Neural progenitor cell (in vitro differentiated cells): ENCODE results near the gene NGLY1. TPM values are rescaled to one million over a fixed set of nuclear protein-coding genes. Genes with fewer than 3 reads are reported as not detected.

ENCODE experiments used
- DNase-seq: peaks from one replicate; pipeline ENCODE4 v3.0.0-alpha.2; 2016; ENCODE audit warnings: low spot score
- H2AFZ ChIP-seq: fragments of 200-600 bp; sonication (generic); replicated peaks from 2 replicates; pipeline ENCODE4 v1.6.1; 2016; ENCODE audit warnings: antibody characterized with exemption
- H3F3A ChIP-seq: fragments of 200-600 bp; sonication (generic); 2 replicates; pipeline ENCODE4 v1.6.1; 2016; ENCODE audit warnings: antibody characterized with exemption, low read depth
- H3K27ac ChIP-seq: fragments of 200-600 bp; sonication (generic); 2 replicates; pipeline ENCODE4 v1.5.1; 2016; ENCODE audit warnings: mild to moderate bottlenecking
- H3K27me3 ChIP-seq: fragments of 200-600 bp; sonication (generic); 2 replicates; pipeline ENCODE4 v1.6.1; 2016; ENCODE audit warnings: mild to moderate bottlenecking, moderate library complexity
- H3K36me3 ChIP-seq: fragments of 200-600 bp; sonication (generic); 2 replicates; pipeline ENCODE4 v1.5.1; 2016
- H3K4me1 ChIP-seq: fragments of 200-600 bp; sonication (generic); 2 replicates; pipeline ENCODE4 v1.6.1; 2016; ENCODE audit warnings: mixed run types
- H3K4me2 ChIP-seq: fragments of 200-600 bp; sonication (generic); 2 replicates; pipeline ENCODE4 v1.6.1; 2016
- H3K4me3 ChIP-seq: fragments of 200-600 bp; sonication (generic); 2 replicates; pipeline ENCODE4 v1.5.1; 2016
- H3K79me2 ChIP-seq: fragments of 200-600 bp; sonication (generic); 2 replicates; pipeline ENCODE4 v1.6.1; 2016; ENCODE audit warnings: low read depth
- H3K9ac ChIP-seq: fragments of 200-600 bp; sonication (generic); 2 replicates; pipeline ENCODE4 v1.6.1; 2016
- H3K9me3 ChIP-seq: fragments of 200-600 bp; sonication (generic); 2 replicates; pipeline ENCODE4 v1.5.1; 2016; ENCODE audit warnings: low read depth
- H4K20me1 ChIP-seq: fragments of 200-600 bp; sonication (generic); 2 replicates; pipeline ENCODE4 v1.6.1; 2016; ENCODE audit warnings: low read depth
- H3K27ac Mint-ChIP-seq: 3 replicates; pipeline ENCODE4 v1.8.0; 2021; ENCODE audit warnings: mixed read lengths
- H3K27me3 Mint-ChIP-seq: 2 replicates; pipeline ENCODE4 v1.8.0; 2022; ENCODE audit warnings: low read depth, mild to moderate bottlenecking, inconsistent platforms, moderate library complexity, mixed read lengths; ENCODE audit not compliant: insufficient read depth
- H3K36me3 Mint-ChIP-seq: 3 replicates; pipeline ENCODE4 v1.8.0; 2021; ENCODE audit warnings: mixed read lengths
- H3K4me1 Mint-ChIP-seq: 3 replicates; pipeline ENCODE4 v1.8.0; 2021; ENCODE audit warnings: mixed read lengths
- H3K4me3 Mint-ChIP-seq: 3 replicates; pipeline ENCODE4 v1.8.0; 2021; ENCODE audit warnings: mild to moderate bottlenecking, moderate library complexity, mixed read lengths
- H3K9me3 Mint-ChIP-seq: 3 replicates; pipeline ENCODE4 v1.8.0; 2020; ENCODE audit warnings: mixed read lengths
- EZH2 ChIP-seq: fragments of 200-600 bp; sonication (generic); IDR thresholded peaks from 2 replicates; pipeline ENCODE4 v1.6.1; 2017; ENCODE audit warnings: antibody characterized with exemption, mild to moderate bottlenecking, moderate library complexity
- EZH2phosphoT487 ChIP-seq: fragments of 200-600 bp; sonication (generic); IDR thresholded peaks from 2 replicates; pipeline ENCODE4 v1.6.1; 2017; ENCODE audit warnings: antibody characterized with exemption
- total RNA-seq: library from RNA; depleted of rRNA; stranded (reverse); fragments of >200 nt; gene quantifications from 2 replicates; pipeline ENCODE4 v1.2.3, GENCODE V29; 2015; ENCODE audit warnings: low replicate concordance
- TF ChIP-seq, protein P1 (sequence below): fragments of 200-600 bp; sonication (generic); IDR thresholded peaks from 2 replicates; pipeline ENCODE4 v1.5.1; 2017; ENCODE audit warnings: antibody characterized with exemption, mild to moderate bottlenecking

NGLY1 gene
- total RNA-seq, 1 donor from 2014 or later, result 45.0 TPM

DNA sequence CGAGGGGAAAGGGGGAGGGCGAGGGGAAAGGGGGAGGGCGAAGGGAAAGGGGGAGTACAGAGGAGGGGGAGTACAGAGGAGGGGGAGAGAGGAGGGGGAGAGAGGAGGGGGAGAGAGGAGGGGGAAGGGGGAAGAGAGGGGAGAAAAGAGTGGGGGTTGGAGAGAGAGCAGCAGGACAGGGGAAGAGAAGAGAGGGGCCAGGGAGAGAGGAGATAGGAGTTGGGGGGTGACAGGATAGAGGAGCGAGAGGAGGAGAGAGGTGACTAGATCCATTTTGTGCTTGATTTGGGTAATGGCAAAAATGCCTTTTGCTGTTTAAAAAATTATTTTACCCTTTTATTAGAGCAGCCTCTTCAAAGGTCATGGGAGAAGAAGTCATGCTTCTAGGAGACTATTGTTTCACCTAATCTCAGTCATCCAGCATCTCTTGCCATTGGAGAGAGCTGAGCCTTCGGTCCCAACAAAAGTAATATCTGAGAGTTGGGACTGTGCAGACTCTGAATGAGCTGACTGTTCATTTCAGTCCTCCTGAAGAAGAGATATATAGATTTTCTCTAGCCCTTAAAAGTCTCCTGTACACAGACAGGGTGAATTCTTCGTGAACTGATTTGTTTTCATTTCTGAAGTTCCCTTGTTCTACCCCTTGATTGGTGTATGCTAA lies 103.5 kb downstream of the NGLY1 start:
- no peaks in the 10 kb centered on the region for H4K20me1 ChIP-seq
- no peak overlapping the region for H3K9ac ChIP-seq
- no peak overlapping the region for H3K4me2 ChIP-seq
- H3K4me3 ChIP-seq, result no peak overlapping the region
- H3K9me3 ChIP-seq, result no peaks in the 10 kb centered on the region
- H3K27me3 ChIP-seq, result no peaks in the 10 kb centered on the region
- TF ChIP-seq EZH2, result no peak
- no peak for TF ChIP-seq EZH2phosphoT487
- TF ChIP-seq, protein P1, sequence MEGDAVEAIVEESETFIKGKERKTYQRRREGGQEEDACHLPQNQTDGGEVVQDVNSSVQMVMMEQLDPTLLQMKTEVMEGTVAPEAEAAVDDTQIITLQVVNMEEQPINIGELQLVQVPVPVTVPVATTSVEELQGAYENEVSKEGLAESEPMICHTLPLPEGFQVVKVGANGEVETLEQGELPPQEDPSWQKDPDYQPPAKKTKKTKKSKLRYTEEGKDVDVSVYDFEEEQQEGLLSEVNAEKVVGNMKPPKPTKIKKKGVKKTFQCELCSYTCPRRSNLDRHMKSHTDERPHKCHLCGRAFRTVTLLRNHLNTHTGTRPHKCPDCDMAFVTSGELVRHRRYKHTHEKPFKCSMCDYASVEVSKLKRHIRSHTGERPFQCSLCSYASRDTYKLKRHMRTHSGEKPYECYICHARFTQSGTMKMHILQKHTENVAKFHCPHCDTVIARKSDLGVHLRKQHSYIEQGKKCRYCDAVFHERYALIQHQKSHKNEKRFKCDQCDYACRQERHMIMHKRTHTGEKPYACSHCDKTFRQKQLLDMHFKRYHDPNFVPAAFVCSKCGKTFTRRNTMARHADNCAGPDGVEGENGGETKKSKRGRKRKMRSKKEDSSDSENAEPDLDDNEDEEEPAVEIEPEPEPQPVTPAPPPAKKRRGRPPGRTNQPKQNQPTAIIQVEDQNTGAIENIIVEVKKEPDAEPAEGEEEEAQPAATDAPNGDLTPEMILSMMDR, result no peak
- H3K36me3 ChIP-seq, result no peaks in the 10 kb centered on the region
- H3K27ac ChIP-seq, result no peak overlapping the region
- no peaks in the 10 kb centered on the region for H3K27me3 Mint-ChIP-seq
- H3K27ac Mint-ChIP-seq, result no peak overlapping the region
- no peaks in the 10 kb centered on the region for H3F3A ChIP-seq
- no peak overlapping the region for H2AFZ ChIP-seq
- DNase-seq, result no peak
- H3K4me1 Mint-ChIP-seq, result peaks cover 16% of the 10 kb centered on the region
- H3K79me2 ChIP-seq, result no peaks in the 10 kb centered on the region
- no peak overlapping the region for H3K4me3 Mint-ChIP-seq
- H3K9me3 Mint-ChIP-seq, result no peaks in the 10 kb centered on the region
- no peaks in the 10 kb centered on the region for H3K4me1 ChIP-seq
- no peaks in the 10 kb centered on the region for H3K36me3 Mint-ChIP-seq

DNA sequence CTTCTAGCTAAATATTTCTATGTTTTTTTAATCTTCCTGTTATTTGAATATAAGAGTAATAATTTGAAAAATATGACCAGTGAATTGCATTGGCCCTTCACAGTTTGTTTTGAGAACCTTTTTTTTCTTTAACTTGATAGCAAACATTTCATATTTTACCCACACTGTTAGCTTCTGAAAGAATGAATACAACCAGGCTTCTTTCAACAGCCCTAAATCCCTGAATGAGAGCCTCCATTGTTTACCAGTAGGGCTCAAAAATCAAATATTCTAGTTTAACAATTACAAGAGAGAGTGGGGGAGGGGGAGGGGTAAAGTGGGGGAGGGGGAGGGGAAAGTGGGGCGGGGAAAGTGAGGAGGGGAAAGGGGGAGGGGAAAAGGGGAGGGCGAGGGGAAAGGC lies 104.1 kb downstream of the NGLY1 start:
- H3K4me3 ChIP-seq, result no peak overlapping the region
- TF ChIP-seq EZH2 (no peak), EZH2phosphoT487 (no peak)
- TF ChIP-seq, protein P1, result no peak
- no peaks in the 10 kb centered on the region for H3K79me2 ChIP-seq
- H3K27me3 ChIP-seq, result no peaks in the 10 kb centered on the region
- no peak overlapping the region for H3K4me3 Mint-ChIP-seq
- no peak overlapping the region for H2AFZ ChIP-seq
- no peak overlapping the region for H3K4me2 ChIP-seq
- H3K36me3 Mint-ChIP-seq, result no peaks in the 10 kb centered on the region
- H3F3A ChIP-seq, result no peaks in the 10 kb centered on the region
- H3K27ac ChIP-seq, result no peak overlapping the region
- peaks cover 16% of the 10 kb centered on the region for H3K4me1 Mint-ChIP-seq
- no peak overlapping the region for H3K27ac Mint-ChIP-seq
- H3K27me3 Mint-ChIP-seq, result no peaks in the 10 kb centered on the region
- no peaks in the 10 kb centered on the region for H3K4me1 ChIP-seq
- H3K36me3 ChIP-seq, result no peaks in the 10 kb centered on the region
- no peaks in the 10 kb centered on the region for H4K20me1 ChIP-seq
- no peaks in the 10 kb centered on the region for H3K9me3 Mint-ChIP-seq
- no peaks in the 10 kb centered on the region for H3K9me3 ChIP-seq
- H3K9ac ChIP-seq, result no peak overlapping the region
- DNase-seq, result no peak

DNA sequence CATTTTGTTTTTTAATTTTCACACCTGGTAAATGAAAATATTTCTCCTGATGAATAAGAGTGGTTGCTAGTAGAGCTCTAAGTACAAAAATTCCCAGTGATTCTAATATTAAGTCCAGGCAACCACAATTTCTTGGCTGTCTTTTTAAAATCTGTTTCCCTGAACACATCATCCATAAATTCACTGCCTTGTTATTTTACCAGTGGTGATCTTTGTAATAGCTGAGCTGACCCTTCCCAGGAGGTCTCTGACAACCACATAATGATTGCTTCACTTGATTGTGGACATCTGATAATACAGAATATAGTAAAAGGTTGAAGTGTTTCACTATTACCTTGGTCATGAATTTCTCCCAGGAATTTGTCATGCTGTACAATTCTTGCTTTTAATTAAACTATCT lies 104.7 kb downstream of the NGLY1 start:
- Histone ChIP-seq H3K4me2 (no peak overlapping the region), H3K9ac (no peak overlapping the region), H3K4me1 (no peaks in the 10 kb centered on the region), H4K20me1 (no peaks in the 10 kb centered on the region), H3K79me2 (no peaks in the 10 kb centered on the region), H2AFZ (no peak overlapping the region), H3K27me3 (no peaks in the 10 kb centered on the region), H3K36me3 (no peaks in the 10 kb centered on the region), H3F3A (no peaks in the 10 kb centered on the region), H3K9me3 (no peaks in the 10 kb centered on the region), H3K27ac (no peak overlapping the region), H3K4me3 (no peak overlapping the region)
- TF ChIP-seq EZH2phosphoT487 (no peak), EZH2 (no peak)
- TF ChIP-seq, protein P1, result no peak
- no peaks in the 10 kb centered on the region for H3K36me3 Mint-ChIP-seq
- H3K27me3 Mint-ChIP-seq, result no peaks in the 10 kb centered on the region
- no peak for DNase-seq
- no peaks in the 10 kb centered on the region for H3K9me3 Mint-ChIP-seq
- H3K27ac Mint-ChIP-seq, result peak overlapping the region; percentile 19
- H3K4me3 Mint-ChIP-seq, result no peak overlapping the region
- H3K4me1 Mint-ChIP-seq, result peaks cover 16% of the 10 kb centered on the region
